IMR-90 (cell line): ENCODE data around the gene SYT8. TPM values are rescaled to one million over a fixed set of nuclear protein-coding genes. Genes with fewer than 3 reads are reported as not detected.

Experiments used
- ATAC-seq: fragments of 200-7000 bp; cut with Tn5 transposase; 2 replicates; pipeline ENCODE4 v1.9.1; 2020; ENCODE audit warnings: low read depth, mild to moderate bottlenecking, moderate library complexity
- BruUV-seq: library from RNA; stranded (reverse); fragments of 400-500 nt; replicated peaks from 2 replicates; lab custom pipeline; 2021; lab: Mats Ljungman, UMichigan
- CTCF ChIA-PET: fragments of 300-600 bp; formaldehyde crosslinking; extraction: SDS; loops from one replicate; lab custom pipeline; 2021; ENCODE audit warnings: antibody characterized with exemption; lab: Yijun Ruan, JAX
- POLR2A ChIA-PET: fragments of 300-600 bp; sonication (Branson Sonifier 250); formaldehyde crosslinking; loops from one replicate; lab custom pipeline; 2022; ENCODE audit warnings: antibody characterized with exemption; ENCODE audit not compliant: unreplicated experiment; lab: Charles Lee
- DNase-seq: peaks from one replicate; pipeline ENCODE4 v3.0.0; 2013
- H2AFZ ChIP-seq: replicated peaks from 2 replicates; pipeline ENCODE3; 2013; ENCODE audit warnings: low read length, mild to moderate bottlenecking; ENCODE audit not compliant: poor library complexity
- H2AK5ac ChIP-seq: 2 replicates; pipeline ENCODE4 v1.6.1; 2013; ENCODE audit warnings: low read depth, low read length, inconsistent platforms
- H2AK9ac ChIP-seq: replicated peaks from 2 replicates; pipeline ENCODE3; 2013; ENCODE audit warnings: mild to moderate bottlenecking, low read depth, low read length, moderate library complexity; ENCODE audit not compliant: poor library complexity
- H2BK120ac ChIP-seq: 2 replicates; pipeline ENCODE4 v1.6.1; 2013; ENCODE audit warnings: low read depth, low read length, inconsistent platforms
- H2BK15ac ChIP-seq: 3 replicates; pipeline ENCODE4 v1.6.1; 2013; ENCODE audit warnings: low read depth, low read length, inconsistent platforms
- H2BK20ac ChIP-seq: 2 replicates; pipeline ENCODE4 v1.6.1; 2013; ENCODE audit warnings: low read depth, mild to moderate bottlenecking, inconsistent platforms, low read length, moderate library complexity
- H2BK5ac ChIP-seq: 2 replicates; pipeline ENCODE4 v1.6.1; 2013; ENCODE audit warnings: mild to moderate bottlenecking, low read depth, low read length, inconsistent platforms; ENCODE audit not compliant: poor library complexity, severe bottlenecking
- H3K14ac ChIP-seq: replicated peaks from 2 replicates; pipeline ENCODE4 v1.6.1; 2013; ENCODE audit warnings: low read depth, low read length, inconsistent platforms
- H3K18ac ChIP-seq: 2 replicates; pipeline ENCODE4 v1.6.1; 2013; ENCODE audit warnings: low read depth, low read length, control low read depth
- H3K23ac ChIP-seq: 2 replicates; pipeline ENCODE4 v1.6.1; 2013; ENCODE audit warnings: low read depth, low read length, inconsistent platforms
- H3K27ac ChIP-seq: 2 replicates; pipeline ENCODE4 v1.5.1; 2013; ENCODE audit warnings: mild to moderate bottlenecking, control low read depth, low read length; ENCODE audit not compliant: insufficient read depth
- H3K27me3 ChIP-seq: 2 replicates; pipeline ENCODE4 v1.6.1; 2013; ENCODE audit warnings: low read length; ENCODE audit not compliant: control insufficient read depth, insufficient read depth
- H3K36me3 ChIP-seq: 2 replicates; pipeline ENCODE4 v1.6.1; 2013; ENCODE audit warnings: low read length, mixed read lengths; ENCODE audit not compliant: control insufficient read depth, insufficient read depth
- H3K4ac ChIP-seq: 2 replicates; pipeline ENCODE4 v1.6.1; 2013; ENCODE audit warnings: low read depth, low read length, inconsistent platforms
- H3K4me1 ChIP-seq: 2 replicates; pipeline ENCODE4 v1.6.1; 2013; ENCODE audit warnings: low read length, mixed read lengths; ENCODE audit not compliant: control insufficient read depth, insufficient read depth
- H3K4me2 ChIP-seq: 2 replicates; pipeline ENCODE4 v1.6.1; 2013; ENCODE audit warnings: low read depth, mild to moderate bottlenecking, control low read depth, low read length, moderate library complexity
- H3K4me3 ChIP-seq: 2 replicates; pipeline ENCODE4 v1.5.1; 2013; ENCODE audit warnings: low read depth, mild to moderate bottlenecking, control low read depth, low read length, moderate library complexity; ENCODE audit not compliant: insufficient read depth
- H3K56ac ChIP-seq: 2 replicates; pipeline ENCODE4 v1.6.1; 2013; ENCODE audit warnings: low read length, inconsistent platforms; ENCODE audit not compliant: insufficient read depth; ENCODE audit errors: extremely low read depth
- H3K79me1 ChIP-seq, 2 experiments: 2 replicates each; pipeline ENCODE4 v1.6.1; 2013; ENCODE audit warnings: low read length in 2 of 2, inconsistent platforms in 1 of 2, low read depth in 1 of 2
- H3K9ac ChIP-seq: 2 replicates; pipeline ENCODE4 v1.6.1; 2013; ENCODE audit warnings: low read depth, low read length, control low read depth
- H3K9me1 ChIP-seq: 2 replicates; pipeline ENCODE4 v1.6.1; 2013; ENCODE audit warnings: low read length, inconsistent platforms; ENCODE audit not compliant: insufficient read depth
- H3K9me3 ChIP-seq: 2 replicates; pipeline ENCODE4 v1.6.1; 2013; ENCODE audit warnings: low read length; ENCODE audit not compliant: control insufficient read depth, insufficient read depth
- H4K20me1 ChIP-seq: 2 replicates; pipeline ENCODE4 v1.6.1; 2013; ENCODE audit warnings: low read length, inconsistent platforms; ENCODE audit not compliant: insufficient read depth
- H4K5ac ChIP-seq: 2 replicates; pipeline ENCODE4 v1.6.1; 2013; ENCODE audit warnings: mild to moderate bottlenecking, low read depth, low read length, control low read depth
- H4K8ac ChIP-seq, 2 experiments: 2 replicates each; pipeline ENCODE4 v1.6.1; 2013; ENCODE audit warnings: low read depth in 2 of 2, low read length in 2 of 2, control low read depth in 1 of 2, inconsistent platforms in 1 of 2
- H4K91ac ChIP-seq: 2 replicates; pipeline ENCODE4 v1.6.1; 2013; ENCODE audit warnings: low read depth, low read length, inconsistent platforms; ENCODE audit not compliant: insufficient read depth
- BHLHE40 ChIP-seq: fragments of 150-350 bp; IDR thresholded peaks from 2 replicates; pipeline ENCODE4 v1.6.1; 2016; ENCODE audit warnings: mild to moderate bottlenecking, low read depth, low read length
- CEBPB ChIP-seq: IDR thresholded peaks from 2 replicates; pipeline ENCODE4 v1.6.1; 2012; ENCODE audit warnings: low read depth, low read length, improper control_type of control experiment
- CHD1 ChIP-seq: IDR thresholded peaks from 2 replicates; pipeline ENCODE4 v1.6.1; 2012; ENCODE audit warnings: low read depth, low read length, improper control_type of control experiment
- FOS ChIP-seq: fragments of 150-350 bp; IDR thresholded peaks from 2 replicates; pipeline ENCODE4 v1.6.1; 2016; ENCODE audit warnings: low read depth, low read length
- MAZ ChIP-seq: IDR thresholded peaks from 2 replicates; pipeline ENCODE4 v1.6.1; 2012; ENCODE audit warnings: low read depth, mild to moderate bottlenecking, low read length, improper control_type of control experiment, moderate library complexity, borderline replicate concordance
- MXI1 ChIP-seq: IDR thresholded peaks from 2 replicates; pipeline ENCODE4 v1.6.1; 2012; ENCODE audit warnings: low read depth, mild to moderate bottlenecking, low read length, moderate library complexity, borderline replicate concordance
- POLR2A ChIP-seq: IDR thresholded peaks from 2 replicates; pipeline ENCODE4 v1.6.1; 2012; ENCODE audit warnings: mild to moderate bottlenecking, low read depth, low read length
- RAD21 ChIP-seq: IDR thresholded peaks from 2 replicates; pipeline ENCODE4 v1.6.1; 2012; ENCODE audit warnings: low read length, improper control_type of control experiment
- RFX5 ChIP-seq: IDR thresholded peaks from 2 replicates; pipeline ENCODE4 v1.8.0; 2012; ENCODE audit warnings: low read depth, mild to moderate bottlenecking, low read length, moderate library complexity
- SMC3 ChIP-seq: fragments of 150-350 bp; IDR thresholded peaks from 2 replicates; pipeline ENCODE4 v1.6.1; 2016; ENCODE audit warnings: low read depth, mild to moderate bottlenecking, antibody characterized with exemption, low read length, moderate library complexity
- WGBS, 2 experiments: methylation state at CpG; one replicate each; pipeline versions ENCODE4 v1.1.5 to v1.1.7; 2013; ENCODE audit warnings: missing lambda C conversion rate in 2 of 2; ENCODE audit not compliant: insufficient read length in 1 of 2; ENCODE audit errors: extremely low coverage in 2 of 2; 5-methylcytosine and 5-hydroxymethylcytosine counted together
- dilution Hi-C: fragments of 300-500 bp; cut with HindIII; formaldehyde crosslinking; loops from one replicate; pipeline ENCODE4 v1.14.3; 2018; ENCODE audit warnings: low sequenced_read_pairs; ENCODE audit not compliant: unreplicated experiment
- in situ Hi-C: fragments of 300-500 bp; cut with MboI; formaldehyde crosslinking; loops from 3 replicates; pipeline ENCODE4 v1.14.3; 2019; ENCODE audit warnings: low sequenced_read_pairs, inconsistent platforms, mixed read lengths
- intact Hi-C: fragments of 100-400 bp; cut with micrococcal nuclease; formaldehyde crosslinking; loops from 2 replicates; pipeline ENCODE4 v1.10.0; 2022
- polyA plus RNA-seq, 3 experiments: library from polyadenylated mRNA; depleted of rRNA; stranded (reverse); fragments of >200 nt; gene quantifications; 2 replicates each; pipeline ENCODE4 v1.2.3, GENCODE V29; 2012; ENCODE audit warnings: low replicate concordance in 1 of 3
- total RNA-seq: library from RNA; depleted of rRNA; stranded (reverse); fragments of >200 nt; gene quantifications from 2 replicates; pipeline ENCODE4 v1.2.3, GENCODE V29; 2012
- TF ChIP-seq, protein P1 (sequence below): conservative IDR thresholded peaks from 2 replicates; pipeline ENCODE4 v1.5.1; 2012; ENCODE audit warnings: mild to moderate bottlenecking, low read depth, low read length, improper control_type of control experiment
- TF ChIP-seq, protein P2 (sequence below): fragments of 150-350 bp; IDR thresholded peaks from 2 replicates; pipeline ENCODE4 v1.6.1; 2017; ENCODE audit warnings: mild to moderate bottlenecking, antibody characterized with exemption, low read length, low read depth
- TF ChIP-seq, protein P3 (sequence below): fragments of 150-350 bp; IDR thresholded peaks from 2 replicates; pipeline ENCODE4 v1.6.1; 2016; ENCODE audit warnings: low read depth, mild to moderate bottlenecking, low read length, moderate library complexity, borderline replicate concordance

Gene SYT8
- total and polyA plus RNA-seq, 2 of the 4 experiments (the other 2 are of a cell fraction), result not detected

DNA sequence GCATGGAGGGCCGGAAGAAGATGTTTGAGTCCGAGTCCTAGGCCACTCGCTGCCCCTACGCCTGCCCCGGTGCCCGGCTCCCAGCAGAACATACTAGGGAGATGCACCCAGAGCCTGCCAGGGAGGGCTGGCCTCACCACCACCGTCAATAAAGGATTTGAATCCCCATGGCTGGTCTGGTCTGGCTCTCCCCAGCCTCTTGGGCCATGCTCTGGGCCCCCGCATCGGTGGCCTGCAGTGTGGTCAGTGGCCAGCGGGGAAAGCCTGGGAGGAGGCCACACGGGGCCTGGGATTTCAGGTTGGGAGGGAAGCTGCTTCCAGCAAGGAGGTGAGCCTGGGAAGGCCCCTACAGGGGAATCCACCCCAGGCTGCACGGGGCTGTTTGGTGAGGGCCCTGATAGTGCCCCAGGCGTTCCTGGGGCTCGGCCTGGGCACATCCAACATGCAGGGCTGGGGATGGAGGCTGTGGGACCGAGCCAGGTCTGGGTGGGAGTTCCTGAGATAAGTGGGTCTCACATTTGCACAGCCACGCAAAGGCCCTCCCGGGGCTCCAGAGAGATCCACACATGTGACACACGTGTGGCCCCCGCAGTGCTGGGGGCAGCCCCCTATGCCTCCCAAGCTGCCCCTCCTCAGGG lies 6.8 kb downstream of the SYT8 start:
- H3K27ac ChIP-seq, result no peak overlapping the region
- dilution Hi-C loops, result no loop called here

More for the DNA sequence above, 6.8 kb downstream of the SYT8 start:
- H3K9me3 ChIP-seq, result no peaks in the 10 kb centered on the region
- H3K23ac ChIP-seq, result no peak overlapping the region
- peaks cover 37% of the 10 kb centered on the region for H3K27me3 ChIP-seq
- no peak overlapping the region for H3K14ac ChIP-seq
- H2BK20ac ChIP-seq, result no peak overlapping the region
- H3K18ac ChIP-seq, result no peak overlapping the region
- no peak overlapping the region for H2AK9ac ChIP-seq
- H4K5ac ChIP-seq, result no peak overlapping the region
- in situ Hi-C loops (no loop called here), intact Hi-C loops (no loop called here)
- no peaks in the 10 kb centered on the region for H3K9me1 ChIP-seq
- no TSS peak for BruUV-seq
- no peak overlapping the region for H4K91ac ChIP-seq
- no peak overlapping the region for H2BK120ac ChIP-seq
- H2AFZ ChIP-seq, result no peak overlapping the region
- DNase-seq (no peak), ATAC-seq (no peak)
- no peaks in the 10 kb centered on the region for H3K36me3 ChIP-seq
- no peak overlapping the region for H3K4ac ChIP-seq
- ChIA-PET CTCF (no interaction called here), POLR2A (no interaction called here)
- no peak overlapping the region for H3K4me3 ChIP-seq
- no peak overlapping the region for H2BK5ac ChIP-seq
- H4K20me1 ChIP-seq, result no peaks in the 10 kb centered on the region
- H3K56ac ChIP-seq, result no peak overlapping the region
- H2AK5ac ChIP-seq, result no peak overlapping the region
- H3K4me1 ChIP-seq, result no peaks in the 10 kb centered on the region
- H4K8ac ChIP-seq, result no peak overlapping the region
- TF ChIP-seq BHLHE40, result no peak
- TF ChIP-seq MXI1, result no peak
- TF ChIP-seq, protein P1, sequence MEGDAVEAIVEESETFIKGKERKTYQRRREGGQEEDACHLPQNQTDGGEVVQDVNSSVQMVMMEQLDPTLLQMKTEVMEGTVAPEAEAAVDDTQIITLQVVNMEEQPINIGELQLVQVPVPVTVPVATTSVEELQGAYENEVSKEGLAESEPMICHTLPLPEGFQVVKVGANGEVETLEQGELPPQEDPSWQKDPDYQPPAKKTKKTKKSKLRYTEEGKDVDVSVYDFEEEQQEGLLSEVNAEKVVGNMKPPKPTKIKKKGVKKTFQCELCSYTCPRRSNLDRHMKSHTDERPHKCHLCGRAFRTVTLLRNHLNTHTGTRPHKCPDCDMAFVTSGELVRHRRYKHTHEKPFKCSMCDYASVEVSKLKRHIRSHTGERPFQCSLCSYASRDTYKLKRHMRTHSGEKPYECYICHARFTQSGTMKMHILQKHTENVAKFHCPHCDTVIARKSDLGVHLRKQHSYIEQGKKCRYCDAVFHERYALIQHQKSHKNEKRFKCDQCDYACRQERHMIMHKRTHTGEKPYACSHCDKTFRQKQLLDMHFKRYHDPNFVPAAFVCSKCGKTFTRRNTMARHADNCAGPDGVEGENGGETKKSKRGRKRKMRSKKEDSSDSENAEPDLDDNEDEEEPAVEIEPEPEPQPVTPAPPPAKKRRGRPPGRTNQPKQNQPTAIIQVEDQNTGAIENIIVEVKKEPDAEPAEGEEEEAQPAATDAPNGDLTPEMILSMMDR, result no peak
- no peak for TF ChIP-seq POLR2A
- no peak for TF ChIP-seq RFX5
- no peak for TF ChIP-seq RAD21
- TF ChIP-seq SMC3, result no peak
- no peak for TF ChIP-seq CEBPB
- no peak for TF ChIP-seq CHD1
- TF ChIP-seq MAZ, result no peak
- no peak for TF ChIP-seq FOS
- TF ChIP-seq, protein P2, sequence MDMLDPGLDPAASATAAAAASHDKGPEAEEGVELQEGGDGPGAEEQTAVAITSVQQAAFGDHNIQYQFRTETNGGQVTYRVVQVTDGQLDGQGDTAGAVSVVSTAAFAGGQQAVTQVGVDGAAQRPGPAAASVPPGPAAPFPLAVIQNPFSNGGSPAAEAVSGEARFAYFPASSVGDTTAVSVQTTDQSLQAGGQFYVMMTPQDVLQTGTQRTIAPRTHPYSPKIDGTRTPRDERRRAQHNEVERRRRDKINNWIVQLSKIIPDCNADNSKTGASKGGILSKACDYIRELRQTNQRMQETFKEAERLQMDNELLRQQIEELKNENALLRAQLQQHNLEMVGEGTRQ, result no peak
- TF ChIP-seq, protein P3, sequence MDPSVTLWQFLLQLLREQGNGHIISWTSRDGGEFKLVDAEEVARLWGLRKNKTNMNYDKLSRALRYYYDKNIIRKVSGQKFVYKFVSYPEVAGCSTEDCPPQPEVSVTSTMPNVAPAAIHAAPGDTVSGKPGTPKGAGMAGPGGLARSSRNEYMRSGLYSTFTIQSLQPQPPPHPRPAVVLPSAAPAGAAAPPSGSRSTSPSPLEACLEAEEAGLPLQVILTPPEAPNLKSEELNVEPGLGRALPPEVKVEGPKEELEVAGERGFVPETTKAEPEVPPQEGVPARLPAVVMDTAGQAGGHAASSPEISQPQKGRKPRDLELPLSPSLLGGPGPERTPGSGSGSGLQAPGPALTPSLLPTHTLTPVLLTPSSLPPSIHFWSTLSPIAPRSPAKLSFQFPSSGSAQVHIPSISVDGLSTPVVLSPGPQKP, result no peak
- H3K79me1 ChIP-seq, result no peaks in the 10 kb centered on the region
- no peak overlapping the region for H3K9ac ChIP-seq
- 65% methylated on average over 4 of the region's 19 CpGs; no CpG with 5 or more reads in 1 of the 2 experiments for WGBS, 2 experiments
- no peak overlapping the region for H2BK15ac ChIP-seq
- no peak overlapping the region for H3K4me2 ChIP-seq
